IPS-18c (cell line): ENCODE data around the gene ECT2.
"Not testable (repeated sequence)": the region's sequence is repeated elsewhere in the genome, so short reads cannot be mapped to it uniquely, and the experiment has no call there.

Experiments
- H3K4me3 ChIP-seq: 2 replicates; pipeline ENCODE4 v1.7.0; 2013; ENCODE audit warnings: low read depth, mild to moderate bottlenecking, low read length, moderate library complexity; ENCODE audit not compliant: insufficient read depth
- H3K9me3 ChIP-seq: one replicate; pipeline ENCODE4 v1.6.1; 2013; ENCODE audit warnings: mild to moderate bottlenecking, low read length, moderate library complexity; ENCODE audit not compliant: control insufficient read depth, insufficient read depth

Gene ECT2, protein sequence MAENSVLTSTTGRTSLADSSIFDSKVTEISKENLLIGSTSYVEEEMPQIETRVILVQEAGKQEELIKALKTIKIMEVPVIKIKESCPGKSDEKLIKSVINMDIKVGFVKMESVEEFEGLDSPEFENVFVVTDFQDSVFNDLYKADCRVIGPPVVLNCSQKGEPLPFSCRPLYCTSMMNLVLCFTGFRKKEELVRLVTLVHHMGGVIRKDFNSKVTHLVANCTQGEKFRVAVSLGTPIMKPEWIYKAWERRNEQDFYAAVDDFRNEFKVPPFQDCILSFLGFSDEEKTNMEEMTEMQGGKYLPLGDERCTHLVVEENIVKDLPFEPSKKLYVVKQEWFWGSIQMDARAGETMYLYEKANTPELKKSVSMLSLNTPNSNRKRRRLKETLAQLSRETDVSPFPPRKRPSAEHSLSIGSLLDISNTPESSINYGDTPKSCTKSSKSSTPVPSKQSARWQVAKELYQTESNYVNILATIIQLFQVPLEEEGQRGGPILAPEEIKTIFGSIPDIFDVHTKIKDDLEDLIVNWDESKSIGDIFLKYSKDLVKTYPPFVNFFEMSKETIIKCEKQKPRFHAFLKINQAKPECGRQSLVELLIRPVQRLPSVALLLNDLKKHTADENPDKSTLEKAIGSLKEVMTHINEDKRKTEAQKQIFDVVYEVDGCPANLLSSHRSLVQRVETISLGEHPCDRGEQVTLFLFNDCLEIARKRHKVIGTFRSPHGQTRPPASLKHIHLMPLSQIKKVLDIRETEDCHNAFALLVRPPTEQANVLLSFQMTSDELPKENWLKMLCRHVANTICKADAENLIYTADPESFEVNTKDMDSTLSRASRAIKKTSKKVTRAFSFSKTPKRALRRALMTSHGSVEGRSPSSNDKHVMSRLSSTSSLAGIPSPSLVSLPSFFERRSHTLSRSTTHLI

DNA sequence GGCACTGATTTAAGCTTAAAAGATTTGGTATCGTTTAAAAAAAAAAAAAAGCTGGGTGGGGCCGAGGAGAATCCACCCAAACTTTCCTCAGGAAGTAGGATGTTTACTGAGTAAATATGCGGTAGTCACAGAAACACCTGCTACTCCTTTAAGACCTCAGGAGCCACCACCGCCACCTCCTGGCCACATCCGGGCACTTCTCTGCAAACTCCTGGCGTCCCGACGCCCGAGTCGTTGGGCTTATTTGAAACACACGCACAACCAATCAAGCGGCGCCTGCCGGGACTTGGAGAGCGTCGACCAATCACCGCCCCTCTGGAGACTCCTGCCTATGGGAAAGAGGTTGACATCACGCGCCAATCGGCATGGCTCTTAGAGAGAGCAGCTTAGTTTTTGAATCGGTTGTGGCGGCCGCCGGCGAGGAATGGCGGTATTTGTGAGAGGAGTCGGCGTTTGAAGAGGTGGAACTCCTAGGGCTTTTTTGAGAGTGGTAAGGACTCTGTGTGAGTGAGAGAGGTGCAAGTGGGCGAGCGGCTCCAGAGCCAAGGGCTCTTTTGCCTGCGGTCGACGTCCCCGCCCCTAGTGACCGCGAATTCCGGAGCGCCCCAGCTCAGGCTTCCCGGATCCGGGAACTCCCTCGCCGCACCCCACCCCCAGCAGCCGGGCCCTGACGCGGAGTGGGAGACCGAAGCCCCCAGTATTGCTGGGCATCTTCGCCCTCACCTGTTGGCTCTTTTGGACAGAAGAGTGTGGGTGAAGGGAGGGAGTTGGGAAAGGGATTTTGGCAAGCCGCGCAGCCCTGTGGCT lies at the start of gene ECT2:
TSS of gene ECT2 (plus strand) at position 359 of the 807 bp plus-strand sequence. CDS start 3,805 bp downstream, outside the sequence.
- Histone ChIP-seq H3K4me3 (peak within 1 kb of the TSS; percentile 82), H3K9me3 (no peaks in the 10 kb centered on the region)

DNA sequence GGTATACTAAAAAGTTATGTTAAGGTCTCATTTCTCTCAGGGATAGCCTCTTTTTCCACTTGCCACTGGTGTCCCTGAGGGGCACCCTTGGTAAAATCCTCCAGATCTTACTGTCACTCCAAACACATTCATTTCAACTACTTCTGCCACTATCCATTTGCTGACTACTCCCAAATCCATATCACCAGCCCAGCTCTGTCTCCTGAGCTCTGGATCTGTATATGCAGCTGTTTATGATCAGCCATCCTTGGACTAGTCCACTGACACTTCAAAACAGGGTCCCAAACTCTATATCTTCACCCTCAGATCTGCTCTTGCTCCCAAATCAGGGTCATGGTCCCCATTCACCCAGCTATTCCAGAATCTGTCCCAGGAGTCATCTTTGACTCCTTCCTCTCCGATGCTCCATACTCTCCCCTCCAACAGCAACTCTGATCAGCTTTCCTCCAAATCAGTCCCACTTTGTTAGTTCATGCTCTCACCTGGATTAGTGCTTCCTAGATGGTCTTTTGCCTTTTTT lies 49.5 kb upstream of the ECT2 start:
- H3K9me3 ChIP-seq: no peaks in the 10 kb centered on the region

GRCh38 chr3:172701751-172702150 lies 48.8 kb upstream of the ECT2 start:
- no peaks in the 10 kb centered on the region for H3K9me3 ChIP-seq
- H3K4me3 ChIP-seq: no peak overlapping the region

More for the DNA sequence above, 49.5 kb upstream of the ECT2 start:
- no peak overlapping the region for H3K4me3 ChIP-seq

- no peak overlapping the region for H3K4me3 ChIP-seq
- no peaks in the 10 kb centered on the region for H3K9me3 ChIP-seq
Measured at GRCh38 chr3:172702256-172702655, 48.3 kb upstream of the ECT2 start.

- H3K9me3 ChIP-seq, H3K4me3 ChIP-seq: not testable (repeated sequence)
Measured at GRCh38 chr3:172702731-172703130, 47.8 kb upstream of the ECT2 start.

GRCh38 chr3:172704001-172704400 lies 46.5 kb upstream of the ECT2 start:
- H3K4me3 ChIP-seq: no peak overlapping the region
- H3K9me3 ChIP-seq: no peaks in the 10 kb centered on the region

DNA sequence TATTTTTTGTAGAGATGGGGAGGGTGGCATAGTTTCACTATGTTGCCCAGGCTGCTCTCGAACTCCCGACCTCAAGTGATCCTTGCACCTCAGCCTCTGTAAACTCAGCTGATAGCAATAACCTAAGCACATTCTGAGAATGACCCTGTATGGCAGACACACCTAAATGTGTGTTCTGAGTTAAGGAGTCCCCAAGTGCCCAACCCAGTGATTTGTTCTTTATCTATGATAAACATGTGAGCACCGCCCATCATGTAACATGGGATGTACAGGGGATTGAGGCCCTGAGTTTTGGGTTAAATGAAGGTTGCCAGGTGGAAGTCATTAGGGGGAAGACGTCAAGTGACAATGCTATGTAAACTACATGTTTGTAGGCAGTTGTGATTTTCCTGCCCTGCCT lies 45.4 kb upstream of the ECT2 start:
- Histone ChIP-seq H3K4me3 (no peak overlapping the region), H3K9me3 (no peaks in the 10 kb centered on the region)

DNA sequence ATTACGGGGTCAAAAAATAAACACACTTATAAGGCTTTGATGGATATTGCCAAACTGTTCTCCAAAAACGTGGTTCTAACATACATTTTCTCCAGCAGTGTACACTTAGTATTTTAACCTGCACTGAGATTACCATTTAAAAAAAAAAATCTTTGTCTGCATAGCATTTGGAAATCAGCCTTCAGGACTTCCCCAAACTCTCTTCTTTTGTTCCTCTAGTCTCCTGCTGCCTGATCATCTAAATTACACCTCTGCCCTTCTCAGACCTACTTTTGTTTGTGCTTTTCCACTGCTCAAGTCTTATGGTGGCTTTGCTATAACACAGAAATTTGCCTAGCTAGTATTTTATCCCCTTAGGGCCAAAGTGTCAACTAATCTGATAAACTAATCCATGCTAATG lies 43.5 kb upstream of the ECT2 start:
- Histone ChIP-seq H3K4me3 (no peak overlapping the region), H3K9me3 (no peaks in the 10 kb centered on the region)

GRCh38 chr3:172707967-172708366 lies 42.6 kb upstream of the ECT2 start:
- H3K9me3 ChIP-seq: no peaks in the 10 kb centered on the region
- H3K4me3 ChIP-seq: no peak overlapping the region

- no peaks in the 10 kb centered on the region for H3K9me3 ChIP-seq
- H3K4me3 ChIP-seq: no peak overlapping the region
Measured at GRCh38 chr3:172708921-172709773, 41.4 kb upstream of the ECT2 start.

GRCh38 chr3:172709774-172710663 lies 40.5 kb upstream of the ECT2 start:
- Histone ChIP-seq H3K4me3 (peak overlapping the region; percentile 87), H3K9me3 (no peaks in the 10 kb centered on the region)

DNA sequence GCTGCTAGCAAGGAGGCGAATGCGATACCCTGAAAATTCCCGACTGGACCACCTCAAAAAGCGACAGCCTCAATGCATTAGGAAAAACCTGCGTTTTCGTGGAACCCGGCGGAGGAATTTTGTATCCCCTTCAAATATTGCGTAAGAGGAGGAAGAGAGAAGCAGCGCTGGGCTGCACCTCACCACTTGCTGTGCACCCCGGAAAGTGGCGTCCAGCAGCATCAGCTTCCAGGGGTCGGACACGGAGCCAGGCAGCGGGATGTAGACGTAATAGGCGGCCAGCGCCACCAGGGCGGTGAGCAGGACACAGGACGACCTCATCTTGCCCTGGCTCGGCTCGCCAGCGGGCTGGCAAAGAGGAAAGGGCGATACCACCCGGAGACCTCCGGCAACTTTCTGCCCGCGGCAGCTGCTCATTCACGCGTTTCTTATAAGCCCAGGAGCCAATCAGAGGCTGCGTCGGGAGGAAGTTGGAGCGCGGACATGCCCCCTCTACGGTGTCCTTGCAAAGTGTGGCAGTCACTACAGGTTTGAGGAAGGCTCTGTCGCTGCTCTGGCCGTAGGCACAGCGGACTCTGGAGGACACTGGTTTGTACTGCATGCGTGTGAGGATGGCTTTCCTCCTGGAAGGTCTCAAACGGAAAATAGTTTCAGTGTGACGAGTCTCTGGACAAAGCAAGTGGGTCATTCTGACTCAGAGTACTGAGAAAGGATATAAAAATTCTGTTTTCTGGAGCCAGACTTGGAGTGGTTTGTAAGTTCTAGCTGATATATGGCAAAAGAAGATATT lies 39.7 kb upstream of the ECT2 start, which contains the start of gene NCEH1:
TSS of gene NCEH1 (minus strand) at position 404 of the 790 bp plus-strand sequence. CDS start at position 321, 83 bp downstream.
- H3K4me3 ChIP-seq: peak within 1 kb of the TSS; percentile 87
- no peaks in the 10 kb centered on the region for H3K9me3 ChIP-seq

- H3K9me3 ChIP-seq: no peaks in the 10 kb centered on the region
- H3K4me3 ChIP-seq: no peak overlapping the region
Measured at GRCh38 chr3:172711454-172711795, 39.1 kb upstream of the ECT2 start.

GRCh38 chr3:172713316-172713715 lies 37.2 kb upstream of the ECT2 start:
- Histone ChIP-seq H3K9me3 (no peaks in the 10 kb centered on the region), H3K4me3 (no peak overlapping the region)

DNA sequence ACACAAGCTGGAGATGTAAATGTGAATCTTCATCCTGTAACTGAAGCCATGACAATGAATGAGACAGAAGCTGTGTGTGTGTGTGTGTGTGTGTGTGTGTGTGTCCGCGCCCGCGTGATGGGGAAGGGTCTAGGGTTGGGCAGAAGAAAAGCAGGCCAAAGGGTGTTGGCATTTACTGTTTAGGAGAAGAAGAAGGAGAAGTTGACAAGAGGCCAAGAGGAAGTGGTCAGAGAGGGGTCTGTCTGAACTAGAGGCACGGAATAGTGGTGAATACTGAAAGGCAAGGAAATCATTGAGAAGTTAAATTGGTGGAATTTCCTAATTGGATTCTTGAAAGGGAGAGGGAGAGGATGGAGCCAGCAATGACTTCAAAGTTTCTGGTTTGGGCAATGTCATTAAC lies 34.0 kb upstream of the ECT2 start:
- no peak overlapping the region for H3K4me3 ChIP-seq

More for the DNA sequence above, 34.0 kb upstream of the ECT2 start:
- peaks cover 4% of the 10 kb centered on the region for H3K9me3 ChIP-seq
